Stimulated activated CD4-positive, alpha-beta T cell treated with anti-CD3 and anti-CD28 coated beads, Interleukin-2, amount 100 ng/mL, for 48 hours (primary cell): ENCODE results near the gene NETO1.

Source experiments
- DNase-seq, 2 donors: peaks; one replicate each; pipeline ENCODE4 v3.0.0-alpha.2; 2020

Gene NETO1

GRCh38 chr18:72840109-72840508 lies 27.7 kb downstream of the NETO1 start:
- no peak for DNase-seq

GRCh38 chr18:72834731-72835130 lies 33.1 kb downstream of the NETO1 start:
- no peak for DNase-seq

- no peak for DNase-seq
Observed at GRCh38 chr18:72833471-72833870, 34.3 kb downstream of the NETO1 start.

- DNase-seq = no peak
Observed at GRCh38 chr18:72830109-72830508, 37.7 kb downstream of the NETO1 start.

GRCh38 chr18:72828601-72829000 lies 39.2 kb downstream of the NETO1 start:
- DNase-seq = no peak

- DNase-seq = no peak
Observed at GRCh38 chr18:72826736-72827135, 41.1 kb downstream of the NETO1 start.

- no peak for DNase-seq
Observed at GRCh38 chr18:72823345-72823744, 44.4 kb downstream of the NETO1 start.

GRCh38 chr18:72822202-72822601 lies 45.6 kb downstream of the NETO1 start:
- DNase-seq = no peak

- no peak for DNase-seq
Observed at GRCh38 chr18:72820571-72820970, 47.2 kb downstream of the NETO1 start.

- DNase-seq = no peak
Observed at GRCh38 chr18:72819050-72819449, 48.7 kb downstream of the NETO1 start.

- DNase-seq = no peak
Observed at GRCh38 chr18:72811047-72811446, 56.7 kb downstream of the NETO1 start.

- DNase-seq = no peak
Observed at GRCh38 chr18:72808680-72809079, 59.1 kb downstream of the NETO1 start.

- DNase-seq = no peak
Observed at GRCh38 chr18:72799106-72799505, 68.7 kb downstream of the NETO1 start.

- no peak for DNase-seq
Observed at GRCh38 chr18:72783530-72783929, 84.3 kb downstream of the NETO1 start.

GRCh38 chr18:72774914-72775313 lies 92.9 kb downstream of the NETO1 start:
- no peak for DNase-seq

- DNase-seq = no peak
Observed at GRCh38 chr18:72772916-72773315, 94.9 kb downstream of the NETO1 start.

- no peak for DNase-seq
Observed at GRCh38 chr18:72768681-72769229, 99.0 kb downstream of the NETO1 start.

- DNase-seq = no peak
Observed at GRCh38 chr18:72762515-72763122, 105.2 kb downstream of the NETO1 start.

GRCh38 chr18:72752220-72752619 lies 115.6 kb downstream of the NETO1 start:
- no peak for DNase-seq

GRCh38 chr18:72742002-72742401 lies 125.8 kb downstream of the NETO1 start:
- no peak for DNase-seq

- no peak for DNase-seq
Observed at GRCh38 chr18:72738136-72738535, 129.7 kb downstream of the NETO1 start.

- DNase-seq = no peak
Observed at GRCh38 chr18:72727776-72728175, 140.0 kb downstream of the NETO1 start.

GRCh38 chr18:72727038-72727655 lies 140.6 kb downstream of the NETO1 start:
- no peak for DNase-seq

GRCh38 chr18:72726201-72726600 lies 141.6 kb downstream of the NETO1 start:
- no peak for DNase-seq

- DNase-seq = no peak
Observed at GRCh38 chr18:72721330-72721729, 146.5 kb downstream of the NETO1 start.
